Measurements from ENCODE around the gene CA7.

GRCh38 chr16:66873685-66874055 is 29.5 kb downstream of the CA7 start:
- TF ChIP-seq CTCF (IDR thresholded peaks at IDR 0.05) (no peak), POLR2A (IDR thresholded peaks at IDR 0.05) (no peak), POLR2AphosphoS5 (IDR thresholded peaks at IDR 0.05) (no peak)

All from upper lobe of left lung (tissue), 4 donors.